Epithelial cell of proximal tubule (primary cell): ENCODE data around the gene UBA7. TPM values are rescaled to one million over a fixed set of nuclear protein-coding genes. Genes with fewer than 3 reads are reported as not detected.

ENCODE experiments used
- DNase-seq: peaks from one replicate; pipeline ENCODE4 v3.0.0-alpha.2; 2011; ENCODE audit warnings: low read depth
- H3K4me3 ChIP-seq: 2 replicates; pipeline ENCODE4 v1.5.1; 2011; ENCODE audit warnings: low read depth, mild to moderate bottlenecking, low read length
- total RNA-seq: library from RNA; depleted of rRNA; stranded (reverse); fragments of >200 nt; gene quantifications from 2 replicates; pipeline ENCODE4 v1.2.3, GENCODE V29; 2015
- TF ChIP-seq, protein P1 (sequence below): conservative IDR thresholded peaks from 2 replicates; pipeline ENCODE4 v1.5.1; 2012; ENCODE audit warnings: low read depth, mild to moderate bottlenecking, low read length

UBA7 gene
- total RNA-seq, 1 donor from 2014 or later, result 12.2 TPM

DNA sequence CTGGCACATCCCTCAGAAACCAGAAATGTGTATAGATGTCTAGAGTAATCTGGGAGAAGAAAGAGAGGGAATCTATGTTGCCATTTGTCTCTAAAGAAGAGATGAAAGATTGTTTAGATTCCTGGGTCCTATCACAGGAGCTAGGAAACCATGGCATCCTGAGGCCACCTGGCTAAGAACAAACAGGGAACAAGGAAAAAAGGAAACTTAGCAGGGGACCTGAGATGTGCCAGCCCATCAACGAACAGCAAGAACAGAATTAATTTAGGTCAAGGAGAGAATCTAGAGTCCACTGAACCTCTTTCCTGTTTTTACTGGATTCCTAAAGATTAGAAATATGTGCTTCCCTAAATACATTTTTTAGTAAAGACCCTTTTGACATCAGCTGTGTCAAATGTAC lies 57.7 kb downstream of the UBA7 start:
- TF ChIP-seq, protein P1, sequence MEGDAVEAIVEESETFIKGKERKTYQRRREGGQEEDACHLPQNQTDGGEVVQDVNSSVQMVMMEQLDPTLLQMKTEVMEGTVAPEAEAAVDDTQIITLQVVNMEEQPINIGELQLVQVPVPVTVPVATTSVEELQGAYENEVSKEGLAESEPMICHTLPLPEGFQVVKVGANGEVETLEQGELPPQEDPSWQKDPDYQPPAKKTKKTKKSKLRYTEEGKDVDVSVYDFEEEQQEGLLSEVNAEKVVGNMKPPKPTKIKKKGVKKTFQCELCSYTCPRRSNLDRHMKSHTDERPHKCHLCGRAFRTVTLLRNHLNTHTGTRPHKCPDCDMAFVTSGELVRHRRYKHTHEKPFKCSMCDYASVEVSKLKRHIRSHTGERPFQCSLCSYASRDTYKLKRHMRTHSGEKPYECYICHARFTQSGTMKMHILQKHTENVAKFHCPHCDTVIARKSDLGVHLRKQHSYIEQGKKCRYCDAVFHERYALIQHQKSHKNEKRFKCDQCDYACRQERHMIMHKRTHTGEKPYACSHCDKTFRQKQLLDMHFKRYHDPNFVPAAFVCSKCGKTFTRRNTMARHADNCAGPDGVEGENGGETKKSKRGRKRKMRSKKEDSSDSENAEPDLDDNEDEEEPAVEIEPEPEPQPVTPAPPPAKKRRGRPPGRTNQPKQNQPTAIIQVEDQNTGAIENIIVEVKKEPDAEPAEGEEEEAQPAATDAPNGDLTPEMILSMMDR, result no peak
- no peak overlapping the region for H3K4me3 ChIP-seq
- no peak for DNase-seq

Other genes starting within 250 kb of the UBA7 start
- gene APEH, start 139.6 kb downstream of the UBA7 start, total RNA-seq, result 126 and 199 TPM in 2 replicates
- gene MST1, start 124.5 kb downstream of the UBA7 start, total RNA-seq, result 4.3 and 5.5 TPM in 2 replicates
- 18.0 and 19.0 TPM in 2 replicates for gene RNF123, start 124.4 kb downstream of the UBA7 start, total RNA-seq
- gene AMIGO3, start 94.3 kb downstream of the UBA7 start, total RNA-seq, result 0.07 and 0.86 TPM in 2 replicates
- 50.4 and 88.9 TPM in 2 replicates for gene GMPPB, start 90.0 kb downstream of the UBA7 start, total RNA-seq
- gene IP6K1, start 27.4 kb downstream of the UBA7 start, total RNA-seq, result 27.5 and 30.7 TPM in 2 replicates
- gene CDHR4, start 14.1 kb downstream of the UBA7 start, total RNA-seq, result not detected in 2 replicates
- gene INKA1, start 10.7 kb downstream of the UBA7 start, total RNA-seq, result 2.5 TPM in 1 of 2 replicates, not detected in the other
- gene TRAIP, start 42.6 kb upstream of the UBA7 start, total RNA-seq, result 17.1 and 18.9 TPM in 2 replicates
- gene CAMKV, start 56.0 kb upstream of the UBA7 start, total RNA-seq, result not detected in 2 replicates
- 5.3 and 5.6 TPM in 2 replicates for gene MST1R, start 89.9 kb upstream of the UBA7 start, total RNA-seq
- 9.1 and 17.9 TPM in 2 replicates for gene MON1A, start 115.9 kb upstream of the UBA7 start, total RNA-seq
- 24.0 and 36.6 TPM in 2 replicates for gene RBM6, start 126.2 kb upstream of the UBA7 start, total RNA-seq